GM12873 (cell line): ENCODE data around the gene BEND4.

Source experiments
- CTCF ChIP-seq: IDR thresholded peaks from 2 replicates; pipeline ENCODE4 v1.5.1; 2012; ENCODE audit warnings: low read depth, mild to moderate bottlenecking, moderate library complexity, low read length, control low read depth; ENCODE audit not compliant: insufficient read depth; ENCODE audit errors: missing control alignments

The BEND4 gene

GRCh38 chr4:42152507-42153504 is at the start of gene BEND4:
Gene BEND4, minus strand, starts transcription at chr4:42152655. Its CDS starts 512 bp downstream, at chr4:42152143.
- peak; percentile 4 for TF ChIP-seq CTCF

GRCh38 chr4:42197341-42197740 is 44.9 kb upstream of the BEND4 start:
- no peak for TF ChIP-seq CTCF

- no peak for TF ChIP-seq CTCF
These were observed 20.5 kb upstream of the BEND4 start for GRCh38 chr4:42172921-42173320.

DNA sequence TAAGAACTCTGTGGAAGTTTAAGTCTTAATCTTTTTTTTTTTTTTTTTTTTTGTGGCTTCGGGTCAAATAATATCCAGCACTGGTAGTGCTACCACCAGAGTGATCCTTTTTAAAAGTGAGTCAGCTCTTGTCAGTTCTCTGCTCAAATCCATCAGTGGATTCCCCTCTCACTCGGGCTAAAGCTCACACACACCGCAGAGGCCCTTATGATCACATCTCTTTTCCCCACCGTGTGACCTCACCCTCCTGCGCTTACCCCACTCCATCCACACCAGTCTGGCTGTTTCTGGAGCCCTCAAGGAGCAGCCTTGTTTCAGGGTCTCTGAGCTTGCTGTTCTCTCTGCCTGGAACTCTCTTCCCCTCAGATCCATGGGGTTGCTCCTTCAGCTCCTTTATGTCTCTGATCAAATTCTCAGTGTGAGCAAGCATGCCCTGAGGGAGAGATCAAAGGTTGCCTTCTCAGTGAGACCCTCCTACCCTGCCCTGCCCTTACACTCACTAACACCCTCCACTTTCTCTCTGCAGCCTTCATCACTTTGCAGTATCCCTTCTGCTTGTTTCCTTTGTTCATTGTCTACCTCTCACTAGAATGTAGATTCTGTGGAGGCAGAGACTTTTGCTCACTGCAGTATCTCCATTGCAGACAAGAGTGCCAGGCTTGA is 19.8 kb upstream of the BEND4 start:
- no peak for TF ChIP-seq CTCF

DNA sequence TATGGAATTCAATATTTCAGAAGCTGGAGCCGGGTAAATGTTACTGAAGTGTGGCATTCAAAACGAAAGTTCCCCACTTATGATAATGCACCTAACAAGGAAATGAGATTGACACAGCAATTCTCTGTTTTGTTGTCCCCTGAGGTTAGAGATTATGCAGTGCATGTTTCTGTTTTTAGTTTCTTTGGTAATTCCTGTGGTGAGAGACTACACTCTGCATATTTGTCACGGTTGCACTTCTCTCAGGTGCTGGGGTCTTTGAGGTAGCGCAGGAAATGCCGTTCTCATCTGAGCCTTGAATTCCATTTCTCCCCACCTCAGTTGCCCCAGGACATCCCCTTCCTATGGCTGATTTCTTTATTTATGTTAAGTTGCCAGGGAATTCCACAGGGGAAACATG is 15.3 kb upstream of the BEND4 start:
- no peak for TF ChIP-seq CTCF

DNA sequence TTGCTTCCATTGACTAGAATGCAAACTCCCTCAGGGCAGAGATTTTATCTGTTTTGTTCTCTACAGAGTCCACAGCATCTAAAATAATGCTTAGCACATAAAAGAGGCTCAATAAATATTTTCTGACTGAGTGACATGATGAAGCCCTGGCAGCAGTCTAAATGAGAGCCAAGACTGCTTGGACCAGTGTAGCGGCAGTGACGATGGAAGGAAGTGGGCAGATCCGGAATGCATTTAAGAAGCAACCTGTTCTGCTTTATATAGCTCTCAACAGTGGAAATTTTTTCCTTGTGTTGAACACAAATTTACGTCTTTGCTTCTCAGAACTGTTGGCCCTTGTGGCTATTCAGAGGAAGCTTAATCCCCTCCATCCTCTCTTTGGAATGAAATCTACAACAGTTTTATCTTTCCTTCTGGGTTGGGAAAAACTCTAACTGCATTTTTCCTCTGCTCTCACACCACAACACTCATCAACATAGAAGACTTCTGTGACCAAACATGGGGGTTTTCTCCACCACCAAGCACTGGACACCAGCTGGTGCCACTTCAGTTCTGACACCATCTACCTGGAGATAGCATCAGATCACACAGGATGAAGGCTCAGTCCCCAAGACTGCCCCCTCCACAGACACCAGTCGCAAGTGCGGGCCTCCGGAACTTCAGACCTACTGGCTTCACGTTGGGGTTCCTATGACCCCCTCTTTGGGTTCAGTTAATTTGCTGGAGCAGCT is 7.0 kb upstream of the BEND4 start:
- no peak for TF ChIP-seq CTCF
